T-helper 1 cell treated with Interleukin-12 subunit alpha and Interleukin-12 subunit beta and Interleukin-4 antibody, amounts not matched to agents 30 ng/mL and 1 ng/mL, for 36 hours (primary cell): ENCODE data around the gene CCDC85C. TPM values are rescaled to one million over a fixed set of nuclear protein-coding genes. Genes with fewer than 3 reads are reported as not detected.

Experiments used
- intact Hi-C: fragments of 100-400 bp; cut with micrococcal nuclease; formaldehyde crosslinking; loops from one replicate; pipeline ENCODE4 v1.15.1; 2024
- total RNA-seq: library from RNA; stranded (reverse); gene quantifications from 2 replicates; pipeline ENCODE4 v1.2.3, GENCODE V29; 2022

CCDC85C gene
- total RNA-seq, 1 donor from 2014 or later, result 9.8 TPM

- intact Hi-C loops, result loop anchor here (10.0 kb wide), 3 partner anchors 332 to 618 kb away; partner anchors contain the start of genes BCL11B and EVL
Measured at GRCh38 chr14:99606359-99606758, 2.4 kb upstream of the CCDC85C start.

- intact Hi-C loops, result loop anchor here (1.0 to 10.0 kb wide), 5 partner anchors 10 to 619 kb away; partner anchors contain the start of genes BCL11B, CYP46A1 and EVL
Measured at GRCh38 chr14:99605299-99605961, 1.4 kb upstream of the CCDC85C start.

DNA sequence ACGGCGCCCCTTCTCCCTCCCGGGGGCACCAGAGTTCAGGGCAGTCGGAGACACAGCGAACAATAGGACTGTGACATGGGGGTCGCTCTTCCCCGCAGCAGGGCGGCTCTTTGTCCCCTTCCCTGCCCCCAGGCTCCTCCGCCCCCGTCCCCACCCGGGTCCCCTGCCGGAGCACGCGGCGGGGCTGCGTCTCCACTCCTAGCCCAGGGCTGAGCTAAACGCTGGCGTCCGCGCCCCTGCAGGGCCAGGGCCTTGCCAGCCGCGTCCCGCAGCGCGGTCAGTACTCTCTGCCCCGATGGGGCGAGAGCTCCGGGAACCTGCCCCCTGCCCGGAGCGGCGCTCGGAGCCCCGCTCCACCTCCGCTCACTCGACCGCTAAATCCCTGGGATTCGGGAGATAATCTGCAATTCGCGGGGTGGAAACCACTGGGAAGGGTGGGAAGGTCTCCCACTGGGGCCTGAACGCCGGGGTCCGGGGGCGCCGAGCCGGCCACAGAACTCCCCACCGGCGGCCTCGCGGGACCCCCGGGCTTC lies 825 bp upstream of the CCDC85C start:
- intact Hi-C loops, result loop anchor here (1.0 to 10.0 kb wide), 7 partner anchors 10 to 772 kb away; partner anchors contain the start of genes BCL11B, CCNK, CYP46A1 and EVL

- intact Hi-C loops, result loop anchor here (1.0 to 10.0 kb wide), 5 partner anchors 123 to 773 kb away; partner anchors contain the start of genes BCL11B, CCNK, EVL and WDR25
Measured at GRCh38 chr14:99604278-99604765, 315 bp upstream of the CCDC85C start.

- intact Hi-C loops, result loop anchor here (5.0 to 10.0 kb wide), 4 partner anchors 328 to 774 kb away; partner anchors contain the start of genes BCL11B, EVL and WDR25
Measured at GRCh38 chr14:99602788-99603415, 1.1 kb downstream of the CCDC85C start.

DNA sequence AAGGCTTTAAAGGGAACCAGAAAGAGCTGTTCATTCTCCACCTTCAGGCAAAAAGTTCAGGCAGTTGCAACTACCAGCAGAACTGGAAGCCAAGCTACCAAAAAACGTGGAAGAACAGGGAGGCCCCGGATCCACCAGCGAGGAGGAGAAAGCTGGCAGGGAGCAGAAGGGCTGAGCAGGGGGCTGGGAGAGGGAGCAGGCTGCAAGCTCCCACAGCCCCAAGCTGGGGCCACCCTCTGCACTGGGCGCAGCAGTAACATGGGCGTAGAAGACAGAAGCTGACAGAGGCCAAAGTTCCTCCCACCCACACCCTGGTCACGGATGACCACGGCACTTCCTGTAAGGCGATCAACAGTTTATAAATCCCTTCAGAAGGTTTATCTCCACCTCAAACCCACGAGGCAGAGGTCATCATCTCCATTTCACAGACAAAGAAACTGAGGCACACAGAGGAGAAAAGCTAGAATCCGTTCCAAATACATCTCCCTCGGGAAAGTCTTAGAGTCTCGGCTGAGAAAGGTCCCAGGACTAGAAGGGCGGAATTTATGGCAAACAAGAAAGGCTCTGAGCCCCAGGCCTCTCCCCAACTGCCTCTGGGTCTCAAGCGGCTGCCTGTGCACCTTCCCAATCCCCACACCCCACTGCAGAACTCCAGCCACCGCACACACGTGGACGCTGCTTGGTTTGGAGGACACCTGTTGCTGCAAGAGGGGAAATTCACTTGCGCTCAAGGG lies 1.8 kb downstream of the CCDC85C start:
- intact Hi-C loops, result loop anchor here (5.0 to 10.0 kb wide), 4 partner anchors 327 to 775 kb away; partner anchors contain the start of genes BCL11B, EVL and WDR25

GRCh38 chr14:99601361-99601831 lies 2.6 kb downstream of the CCDC85C start:
- intact Hi-C loops, result loop anchor here (5.0 to 10.0 kb wide), 4 partner anchors 327 to 776 kb away; partner anchors contain the start of genes BCL11B, EVL and WDR25

- intact Hi-C loops, result loop anchor here (5.0 to 10.0 kb wide), 4 partner anchors 326 to 777 kb away; partner anchors contain the start of genes BCL11B, EVL and WDR25
Measured at GRCh38 chr14:99600232-99600888, 3.6 kb downstream of the CCDC85C start.

GRCh38 chr14:99599393-99599792 lies 4.6 kb downstream of the CCDC85C start:
- intact Hi-C loops, result no loop called here

GRCh38 chr14:99598774-99599173 lies 5.2 kb downstream of the CCDC85C start:
- intact Hi-C loops, result no loop called here

GRCh38 chr14:99597911-99598600 lies 6.0 kb downstream of the CCDC85C start:
- intact Hi-C loops, result no loop called here

DNA sequence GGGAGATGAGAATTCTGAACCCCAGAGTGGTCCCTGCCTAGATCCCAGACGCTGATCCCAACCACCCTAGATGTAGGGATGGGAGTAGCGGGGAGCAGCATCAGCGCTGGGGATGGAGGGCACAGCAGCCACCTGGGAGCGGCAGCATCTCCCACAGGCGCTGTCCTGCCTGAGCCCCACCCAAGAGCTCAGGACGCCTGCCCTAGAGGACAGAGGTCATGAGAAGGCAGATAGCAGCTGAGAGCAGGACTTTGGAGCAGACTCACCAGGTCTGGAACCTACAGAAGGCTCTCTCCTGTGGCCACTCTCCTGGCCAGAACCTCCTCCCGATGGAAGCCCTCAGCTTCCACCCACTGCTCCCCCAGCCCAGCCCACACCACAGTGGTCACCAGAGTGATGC lies 7.2 kb downstream of the CCDC85C start:
- intact Hi-C loops, result no loop called here

- intact Hi-C loops, result no loop called here
Measured at GRCh38 chr14:99596071-99596627, 7.9 kb downstream of the CCDC85C start.

DNA sequence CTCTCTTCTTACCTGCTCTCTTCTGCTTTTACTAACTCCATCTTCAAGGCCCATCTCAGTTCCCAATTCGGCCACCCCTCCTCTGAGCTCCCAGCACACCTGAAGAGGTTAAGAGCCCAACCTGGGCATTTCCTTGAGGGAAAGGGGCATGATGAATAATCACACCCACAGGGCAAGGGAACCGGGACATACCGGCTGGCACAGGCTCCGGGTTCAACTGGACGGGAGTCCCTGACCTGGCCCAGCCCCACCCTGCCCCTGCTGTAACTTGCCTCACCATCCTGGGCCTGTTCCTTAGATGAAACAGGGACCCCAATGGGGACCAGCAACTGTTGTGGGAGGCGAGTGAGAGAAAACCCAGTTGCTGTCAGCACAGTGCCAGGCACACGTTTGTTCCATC lies 8.5 kb downstream of the CCDC85C start:
- intact Hi-C loops, result loop anchor here (1.0 to 2.0 kb wide), 2 partner anchors 10 to 115 kb away; partner anchors contain the start of genes CCNK and SETD3

GRCh38 chr14:99595034-99595433 lies 9.0 kb downstream of the CCDC85C start:
- intact Hi-C loops, result loop anchor here (1.0 to 2.0 kb wide), 2 partner anchors 10 to 114 kb away; partner anchors contain the start of genes CCNK and SETD3

DNA sequence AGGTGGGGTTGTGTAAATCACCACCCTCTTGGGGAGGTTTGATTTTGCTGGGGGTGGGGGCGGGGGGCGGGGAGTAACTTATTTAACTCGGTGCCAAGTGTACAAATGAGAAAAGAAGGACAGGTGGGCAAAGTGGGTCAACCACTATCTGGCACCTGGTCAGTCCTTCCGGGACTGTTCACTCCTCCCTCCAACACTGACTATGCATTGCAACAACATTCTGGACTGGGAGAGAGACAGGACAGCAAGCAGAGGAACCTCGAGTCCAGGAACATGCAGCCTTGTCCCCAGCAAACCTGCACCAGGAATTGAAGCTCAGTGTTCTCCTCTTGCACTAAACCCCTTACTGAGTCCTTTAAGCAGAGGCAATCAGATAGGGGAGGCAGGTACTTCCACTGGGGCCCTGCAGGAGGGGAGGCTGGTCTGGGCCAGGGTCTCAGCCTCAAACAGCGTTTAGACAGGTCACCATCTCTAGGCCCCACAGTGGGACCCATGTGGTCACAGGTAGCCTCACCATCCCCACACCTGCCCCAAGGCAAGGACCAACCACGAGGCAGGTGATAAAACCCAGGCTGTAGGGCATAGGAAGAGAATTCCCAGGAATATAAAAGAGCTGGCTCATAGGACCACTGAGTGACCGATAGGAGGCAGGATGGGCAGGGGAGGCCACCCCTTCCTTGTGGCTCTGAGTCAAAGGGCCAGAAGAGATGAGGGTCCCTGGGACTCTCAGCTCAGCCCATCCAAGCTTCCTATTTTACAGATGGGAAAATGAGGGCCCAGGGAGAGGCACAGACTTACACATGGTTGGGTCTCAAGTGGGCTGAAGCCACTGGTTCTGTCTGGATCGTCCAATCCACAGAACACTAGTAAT lies 9.8 kb downstream of the CCDC85C start:
- intact Hi-C loops, result loop anchor here (2.0 kb wide), 1 partner anchor 113 kb away; the partner anchor contains the start of genes CCNK and SETD3

DNA sequence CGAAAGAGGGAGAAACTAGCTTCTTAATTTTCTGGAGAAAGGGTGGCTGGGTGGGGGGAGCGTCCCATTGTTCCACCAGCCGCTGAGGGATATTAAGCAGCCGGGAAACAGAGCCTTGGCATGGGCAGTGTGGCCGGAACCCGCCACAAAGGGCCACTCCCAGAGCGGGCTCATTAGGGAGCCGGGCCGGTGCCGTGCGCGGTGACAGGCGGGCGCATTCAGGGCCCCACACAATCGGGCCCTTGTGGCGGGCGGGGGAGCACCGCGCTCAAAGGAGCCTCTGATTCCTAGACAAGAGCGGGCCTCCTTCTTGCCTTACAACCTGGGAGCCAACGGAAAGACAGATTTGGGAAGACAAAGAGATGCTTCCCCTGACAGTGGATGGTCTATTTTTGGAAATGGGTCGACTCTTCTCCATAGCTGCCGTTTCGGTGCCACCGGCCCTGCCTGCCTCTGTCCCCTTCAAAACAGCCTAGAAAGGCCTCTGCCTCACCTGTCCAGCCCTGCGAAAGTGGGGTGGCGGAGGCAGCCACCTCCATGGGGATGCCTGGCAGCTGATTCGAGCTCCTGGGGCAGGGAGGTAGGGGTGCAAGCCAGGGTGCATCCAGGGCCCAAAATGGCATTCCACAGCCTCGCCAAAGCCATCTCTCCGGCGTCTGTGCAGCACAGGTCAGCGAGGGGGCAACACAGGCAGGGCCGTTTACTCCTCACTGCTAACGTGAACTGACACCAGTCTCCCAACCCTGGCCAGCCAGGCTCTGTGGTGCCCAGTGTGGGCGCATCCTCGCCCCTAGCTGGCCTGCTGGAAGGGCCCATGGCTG lies 10.9 kb downstream of the CCDC85C start:
- intact Hi-C loops, result no loop called here
